ENCODE data around the gene TTC13.
"Not testable (repeated sequence)": the region's sequence is repeated elsewhere in the genome, so short reads cannot be mapped to it uniquely, and the experiment has no call there.

Gene TTC13

GRCh38 chr1:230978491-230979388, at the start of gene TTC13, which contains the start of gene ARV1:
Gene TTC13, minus strand, starts transcription at chr1:230978861. Its CDS starts 31 bp downstream, at chr1:230978830.
Gene ARV1, plus strand, starts transcription at chr1:230979094. Its CDS starts 12 bp downstream, at chr1:230979106.
- peak; percentile 97 for DNase-seq

GRCh38 chr1:231027971-231028370, 49.3 kb upstream of the TTC13 start:
- DNase-seq: no peak

- no peak for DNase-seq
Measured at GRCh38 chr1:231027136-231027925, 48.7 kb upstream of the TTC13 start.

- no peak for DNase-seq
Measured at GRCh38 chr1:231026576-231026975, 47.9 kb upstream of the TTC13 start.

GRCh38 chr1:231023150-231023549, 44.5 kb upstream of the TTC13 start:
- no peak for DNase-seq

- DNase-seq: not testable (repeated sequence)
Measured at GRCh38 chr1:231022543-231022942, 43.9 kb upstream of the TTC13 start.

- no peak for DNase-seq
Measured at GRCh38 chr1:231021540-231022031, 42.9 kb upstream of the TTC13 start.

- no peak for DNase-seq
Measured at GRCh38 chr1:231020816-231021215, 42.2 kb upstream of the TTC13 start.

- DNase-seq: no peak
Measured at GRCh38 chr1:231020139-231020601, 41.5 kb upstream of the TTC13 start.

- no peak for DNase-seq
Measured at GRCh38 chr1:231019711-231020110, 41.0 kb upstream of the TTC13 start.

- no peak for DNase-seq
Measured at GRCh38 chr1:231016966-231017365, 38.3 kb upstream of the TTC13 start.

GRCh38 chr1:231016234-231016633, 37.6 kb upstream of the TTC13 start:
- no peak for DNase-seq

GRCh38 chr1:231013391-231014015, 34.8 kb upstream of the TTC13 start:
- no peak for DNase-seq

- no peak for DNase-seq
Measured at GRCh38 chr1:231011963-231012362, 33.3 kb upstream of the TTC13 start.

GRCh38 chr1:231011360-231011759, 32.7 kb upstream of the TTC13 start:
- DNase-seq: no peak

- DNase-seq: not testable (repeated sequence)
Measured at GRCh38 chr1:231007535-231007934, 28.9 kb upstream of the TTC13 start.

GRCh38 chr1:231001892-231002291, 23.2 kb upstream of the TTC13 start:
- no peak for DNase-seq

- no peak for DNase-seq
Measured at GRCh38 chr1:231000639-231001038, 22.0 kb upstream of the TTC13 start.

GRCh38 chr1:231000201-231000600, 21.5 kb upstream of the TTC13 start:
- DNase-seq: no peak

GRCh38 chr1:230994860-230995259, 16.2 kb upstream of the TTC13 start:
- no peak for DNase-seq

- no peak for DNase-seq
Measured at GRCh38 chr1:230992100-230992774, 13.6 kb upstream of the TTC13 start.

GRCh38 chr1:230987448-230987847, 8.8 kb upstream of the TTC13 start:
- DNase-seq: no peak

All from stimulated activated CD4-positive, alpha-beta T cell treated with anti-CD3 and anti-CD28 coated beads, Interleukin-4, amount 100 ng/mL, for 1 hour (primary cell).